ENCODE results near the gene LRP11.

- TF ChIP-seq ZNF253 (CRISPR knock-in tag; IDR thresholded peaks at IDR 0.05; ENCODE audit: borderline replicate concordance) (no peak), ZNF761 (CRISPR knock-in tag; conservative IDR thresholded peaks at IDR 0.05) (no peak), SMARCC2 (IDR thresholded peaks at IDR 0.05) (no peak), ZNF597 (CRISPR knock-in tag; IDR thresholded peaks at IDR 0.05) (no peak), ZBTB34 (CRISPR knock-in tag; IDR thresholded peaks at IDR 0.05) (no peak), ZNF44 (CRISPR knock-in tag; IDR thresholded peaks at IDR 0.05) (no peak), KDM5A (IDR thresholded peaks at IDR 0.05; ENCODE audit: borderline replicate concordance, low read length) (no peak), HOXA5 (CRISPR knock-in tag; IDR thresholded peaks at IDR 0.05) (no peak), NBN (conservative IDR thresholded peaks at IDR 0.05) (no peak), FOXK2 (IDR thresholded peaks at IDR 0.05) (no peak)
Measured at GRCh38 chr6:149821492-149821891, 42.7 kb downstream of the LRP11 start.
